HG02943 (cell line): ENCODE measurements around the gene ACOT8.
"Not testable (repeated sequence)": the region's sequence is repeated elsewhere in the genome, so short reads cannot be mapped to it uniquely, and the experiment has no call there.

Source experiments
- ATAC-seq: cut with Tn5 transposase; IDR thresholded peaks from one replicate; pipeline ENCODE4 v1.9.1; 2021; ENCODE audit warnings: mild to moderate bottlenecking, low read depth, moderate library complexity; ENCODE audit not compliant: unreplicated experiment

The ACOT8 gene

DNA sequence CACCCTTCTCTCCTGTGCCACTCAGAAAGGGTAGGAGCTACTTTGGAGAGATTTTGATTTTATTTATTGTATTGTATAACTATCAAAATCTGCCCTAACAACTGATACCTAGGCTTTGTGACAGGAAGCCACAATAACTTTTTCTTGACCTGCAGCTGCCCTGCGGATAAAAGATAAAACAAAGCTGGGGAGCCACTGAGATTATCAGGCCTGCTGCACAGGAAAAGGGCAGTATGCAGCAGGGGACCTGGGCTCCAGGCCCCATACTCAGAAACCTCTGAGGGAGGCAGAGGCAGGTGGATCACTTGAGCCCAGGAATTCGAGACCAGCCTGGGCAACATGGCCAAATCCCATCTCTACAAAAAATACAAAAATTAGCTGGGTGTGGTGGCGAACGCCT lies 24.6 kb downstream of the ACOT8 start:
- ATAC-seq = no peak

DNA sequence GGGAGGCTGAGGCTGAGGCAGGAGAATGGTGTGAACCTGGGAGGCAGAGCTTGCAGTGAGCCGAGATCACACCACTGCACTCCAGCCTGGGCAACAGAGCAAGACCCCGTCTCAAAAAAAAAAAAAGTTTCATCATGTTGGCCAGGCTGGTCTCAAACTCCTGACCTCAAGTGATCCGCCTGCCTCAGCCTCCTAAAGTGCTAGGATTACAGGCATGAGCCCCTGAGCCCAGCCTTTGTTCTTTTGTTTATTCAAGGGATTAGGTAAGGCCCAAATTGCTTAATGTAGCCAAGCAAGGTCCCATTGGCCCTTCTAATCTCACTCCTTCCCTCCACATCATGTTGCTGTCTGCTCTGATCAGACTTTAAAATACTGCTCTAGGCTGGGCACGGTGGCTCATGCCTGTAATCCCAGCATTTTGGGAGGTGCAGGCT lies 27.5 kb downstream of the ACOT8 start:
- not testable (repeated sequence) for ATAC-seq

GRCh38 chr20:45828589-45828988 lies 28.6 kb downstream of the ACOT8 start:
- no peak for ATAC-seq

GRCh38 chr20:45827712-45828111 lies 29.5 kb downstream of the ACOT8 start:
- ATAC-seq = no peak

DNA sequence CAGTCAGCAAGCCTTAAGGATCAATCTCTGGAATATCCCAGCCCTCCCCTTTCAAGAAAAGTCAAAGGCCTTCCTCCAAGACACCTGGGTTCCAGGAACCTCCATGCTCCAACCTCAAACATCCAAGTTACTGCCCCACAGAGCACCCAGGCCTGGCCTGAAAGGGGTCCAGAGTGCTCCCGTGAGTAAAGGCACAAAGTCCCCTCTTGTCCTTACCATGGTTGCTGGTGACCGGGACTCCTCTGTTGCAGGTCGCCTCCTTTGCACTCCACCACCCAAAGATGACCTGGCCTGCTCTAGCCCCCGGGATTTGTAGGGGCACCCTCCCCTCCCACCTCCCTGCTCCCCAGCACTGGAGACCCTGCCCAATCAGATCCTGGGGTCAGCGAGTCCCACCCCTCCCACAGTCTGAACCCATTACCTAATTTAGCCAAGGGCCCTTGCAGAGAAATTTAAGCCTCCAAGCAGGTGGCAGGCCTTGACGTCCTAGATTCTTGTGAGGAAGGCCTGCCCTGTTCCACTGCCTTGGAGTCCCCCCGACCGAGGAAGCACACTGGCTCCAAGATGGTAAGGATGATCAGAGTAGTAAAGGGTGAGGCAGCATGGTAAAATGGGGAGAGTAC lies 30.1 kb downstream of the ACOT8 start, which contains the start of gene TNNC2:
TSS of gene TNNC2 (minus strand) at position 283 of the 623 bp plus-strand sequence. CDS start at position 219, 64 bp downstream.
- ATAC-seq = no peak

DNA sequence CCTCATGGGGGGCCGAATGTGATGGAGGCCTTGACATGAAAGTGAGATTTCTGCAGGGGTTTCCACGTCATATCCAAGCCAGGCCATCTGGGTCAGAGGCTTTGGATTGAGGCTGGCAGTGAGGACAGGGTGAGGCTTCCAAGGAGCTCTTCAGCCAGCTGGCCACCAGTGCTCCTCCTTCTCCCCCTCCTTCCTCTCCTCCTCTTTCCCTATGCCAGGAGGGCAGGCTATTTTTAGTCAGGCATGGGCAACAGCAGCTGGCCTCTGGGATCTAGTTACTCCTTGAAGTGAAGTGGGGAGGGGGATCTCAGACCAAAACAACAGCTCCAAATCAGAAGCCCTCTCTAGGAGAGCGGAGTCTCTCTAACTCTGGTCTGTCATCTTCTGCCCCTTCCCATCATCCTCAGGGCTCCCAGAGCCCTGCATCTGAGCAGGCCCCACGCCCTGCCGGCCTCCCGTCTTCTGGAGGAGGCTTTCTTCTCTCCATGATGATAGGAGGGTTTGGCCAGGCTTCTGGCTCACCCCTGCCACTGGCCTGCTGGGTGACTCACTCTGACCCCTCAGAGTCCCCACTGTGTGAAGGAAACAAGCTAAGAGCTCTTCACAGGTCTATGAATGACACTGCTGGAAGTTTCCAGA lies 30.7 kb downstream of the ACOT8 start:
- no peak for ATAC-seq

GRCh38 chr20:45823949-45824835 lies 33.0 kb downstream of the ACOT8 start:
- no peak for ATAC-seq

- no peak for ATAC-seq
Measured at GRCh38 chr20:45822857-45823256, 34.3 kb downstream of the ACOT8 start.

- ATAC-seq = no peak
Measured at GRCh38 chr20:45821947-45822346, 35.2 kb downstream of the ACOT8 start.

DNA sequence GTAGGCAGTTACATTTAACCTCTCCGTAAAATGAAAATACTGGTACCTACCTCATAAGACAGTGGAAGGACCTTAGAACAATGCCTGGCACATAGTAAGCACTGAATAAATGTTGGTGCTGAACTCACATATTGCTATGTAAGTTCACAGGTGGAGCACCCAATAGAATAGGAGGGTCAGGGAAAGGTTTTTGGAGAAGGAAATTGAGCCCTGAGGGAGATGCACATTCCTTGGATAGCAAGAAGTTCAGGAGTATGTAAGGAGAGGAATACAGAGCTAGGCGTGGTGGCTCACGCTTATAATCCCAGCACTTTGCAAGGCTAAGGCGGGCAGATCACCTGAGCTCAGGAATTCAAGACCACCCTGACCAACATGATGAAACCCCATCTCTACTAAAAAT lies 37.7 kb downstream of the ACOT8 start:
- ATAC-seq = no peak

GRCh38 chr20:45818239-45818638 lies 39.0 kb downstream of the ACOT8 start:
- ATAC-seq = no peak

- no peak for ATAC-seq
Measured at GRCh38 chr20:45817376-45818194, 39.6 kb downstream of the ACOT8 start.

- no peak for ATAC-seq
Measured at GRCh38 chr20:45816951-45817350, 40.2 kb downstream of the ACOT8 start.

- no peak for ATAC-seq
Measured at GRCh38 chr20:45814314-45814713, 42.9 kb downstream of the ACOT8 start.

DNA sequence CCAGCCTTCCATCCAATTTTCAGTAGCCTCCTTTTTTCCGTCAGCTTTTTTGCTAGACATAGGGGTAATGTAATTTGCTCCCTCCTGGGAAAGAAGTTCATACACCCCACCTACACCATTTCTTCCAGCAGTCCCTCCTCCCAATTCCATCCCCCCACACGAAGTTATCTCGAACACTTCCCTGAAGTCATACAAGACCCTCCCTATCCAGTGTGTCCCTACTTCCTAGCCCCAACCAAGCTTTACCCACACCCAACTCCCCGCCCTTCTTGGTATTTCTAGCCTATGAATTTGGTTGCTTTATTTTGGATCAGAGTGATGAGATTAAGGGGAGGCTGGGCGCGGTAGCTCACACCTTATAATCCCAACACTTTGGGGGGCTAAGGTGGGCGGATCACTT lies 43.7 kb downstream of the ACOT8 start:
- ATAC-seq = no peak

DNA sequence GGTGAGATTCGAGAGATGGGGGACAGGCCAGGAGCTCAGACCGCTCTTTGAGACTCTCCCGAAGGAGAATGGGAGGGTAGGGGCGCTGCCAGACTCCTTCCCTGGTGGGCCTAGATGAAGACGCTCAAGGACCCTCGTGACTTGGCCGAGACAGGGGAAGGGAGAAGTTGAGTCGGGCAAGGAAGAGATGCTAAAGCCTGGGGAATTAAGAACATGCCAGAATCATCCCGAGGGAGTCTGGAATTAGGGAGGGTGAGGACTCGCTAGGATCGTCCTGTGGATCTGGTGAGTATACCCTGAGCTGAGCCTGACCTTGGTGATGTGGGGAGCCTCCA lies 44.2 kb downstream of the ACOT8 start:
- ATAC-seq = no peak

GRCh38 chr20:45812157-45813005 lies 44.8 kb downstream of the ACOT8 start, which contains the start of gene UBE2C:
Gene UBE2C, plus strand, starts transcription at chr20:45812644. Its CDS starts 52 bp downstream, at chr20:45812696.
- peak; percentile 99 for ATAC-seq

DNA sequence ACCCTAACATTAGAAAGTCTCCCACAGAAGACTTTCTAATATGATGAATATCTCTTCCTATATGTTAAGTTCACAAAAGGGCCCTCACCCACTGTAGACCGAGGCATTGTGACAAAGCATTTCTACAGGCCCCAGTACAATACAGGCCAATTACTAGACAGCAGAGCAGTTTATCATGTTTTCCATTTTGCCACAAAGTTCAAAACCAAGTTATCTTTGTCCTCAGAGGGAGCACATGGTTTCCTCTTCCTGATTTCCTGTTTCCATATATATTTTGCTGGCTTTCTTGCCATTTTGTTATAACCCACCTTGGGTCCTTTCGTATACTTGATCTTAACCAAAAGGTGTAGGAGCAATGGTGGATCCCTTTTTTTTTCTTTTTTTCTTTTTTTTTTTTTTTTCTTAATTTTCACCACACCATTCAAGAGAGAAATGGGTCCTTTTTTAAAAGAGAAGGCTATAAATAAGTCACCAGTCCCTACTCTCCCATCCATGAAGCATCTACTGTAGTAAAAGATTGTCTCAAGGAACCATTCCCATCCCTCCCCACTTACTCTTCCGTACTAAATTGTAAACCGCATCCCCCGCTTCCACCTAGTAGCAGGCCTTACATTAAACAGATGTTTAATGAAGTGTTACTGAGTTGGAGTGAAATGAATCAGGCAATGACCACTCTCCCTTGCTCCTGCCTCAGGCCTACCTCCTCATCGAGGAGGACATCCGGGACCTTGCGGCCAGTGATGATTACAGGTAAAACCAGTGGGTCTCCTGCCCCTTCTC lies 46.8 kb downstream of the ACOT8 start:
- ATAC-seq = no peak

- no peak for ATAC-seq
Measured at GRCh38 chr20:45801851-45802250, 55.3 kb downstream of the ACOT8 start.
